NCI-H510A (cell line): ENCODE results near the gene SLC7A4.

Source experiments
- DNase-seq: peaks from one replicate; lab custom pipeline; 2025; lab: John Stamatoyannopoulos, UW

Gene SLC7A4

GRCh38 chr22:20997536-20998257 is 34.7 kb downstream of the SLC7A4 start:
- DNase-seq = no peak

- no peak for DNase-seq
Observed at GRCh38 chr22:20996598-20997535, 35.5 kb downstream of the SLC7A4 start.

- DNase-seq = no peak
Observed at GRCh38 chr22:20996031-20996410, 36.3 kb downstream of the SLC7A4 start.

- no peak for DNase-seq
Observed at GRCh38 chr22:20995329-20996030, 36.9 kb downstream of the SLC7A4 start.

GRCh38 chr22:20994902-20995241 is 37.5 kb downstream of the SLC7A4 start:
- DNase-seq = no peak

GRCh38 chr22:20994128-20994901 is 38.0 kb downstream of the SLC7A4 start:
- no peak for DNase-seq

GRCh38 chr22:20993304-20994127 is 38.8 kb downstream of the SLC7A4 start:
- no peak for DNase-seq

- no peak for DNase-seq
Observed at GRCh38 chr22:20992456-20993303, 39.7 kb downstream of the SLC7A4 start.

GRCh38 chr22:20992056-20992442 is 40.3 kb downstream of the SLC7A4 start:
- no peak for DNase-seq

- DNase-seq = no peak
Observed at GRCh38 chr22:20991252-20992055, 40.9 kb downstream of the SLC7A4 start.

- DNase-seq = no peak
Observed at GRCh38 chr22:20990184-20991180, 41.9 kb downstream of the SLC7A4 start.

GRCh38 chr22:20989323-20990138 is 42.8 kb downstream of the SLC7A4 start:
- no peak for DNase-seq

GRCh38 chr22:20988573-20989322 is 43.6 kb downstream of the SLC7A4 start:
- no peak for DNase-seq

GRCh38 chr22:20987375-20987774 is 45.0 kb downstream of the SLC7A4 start:
- DNase-seq = no peak

GRCh38 chr22:20986365-20986764 is 46.0 kb downstream of the SLC7A4 start:
- no peak for DNase-seq

- DNase-seq = no peak
Observed at GRCh38 chr22:20985720-20986119, 46.6 kb downstream of the SLC7A4 start.
